ENCODE measurements around the gene PKD2L2. TPM values are rescaled to one million over a fixed set of nuclear protein-coding genes. Genes with fewer than 3 reads are reported as not detected.
"Not testable (repeated sequence)": the region's sequence is repeated elsewhere in the genome, so short reads cannot be mapped to it uniquely, and the experiment has no call there.

PKD2L2 gene
- polyA plus RNA-seq, 3 donors: 0.08 TPM; not detected in 2

- Mint-ChIP-seq H3K27ac (no peak overlapping the region), H3K27me3 (ENCODE audit: low read depth in 3 of 3) (peaks cover 0 to 3% (median 0%) of the 10 kb centered on the region in 3 donors), H3K36me3 (peaks cover 0 to 2% of the 10 kb centered on the region in 2 donors), H3K9me3 (peaks cover 0 to 3% (median 0%) of the 10 kb centered on the region in 7 donors), H3K4me3 (no peak overlapping the region), H3K4me1 (peaks cover 1% of the 10 kb centered on the region)
- Histone ChIP-seq H3K36me3 (replicated peaks in 1 of 2; ENCODE audit: control insufficient read depth in 1 of 2, insufficient read depth in 2 of 2, low read length in 2 of 2) (no peaks in the 10 kb centered on the region), H3K27me3 (ENCODE audit: control insufficient read depth in 2 of 2, insufficient read depth in 2 of 2, low read length in 2 of 2) (no peaks in the 10 kb centered on the region), H3K4me3 (replicated peaks in 1 of 3; ENCODE audit: low read depth in 2 of 3, low read length in 3 of 3) (no peak overlapping the region), H2AFZ (ENCODE audit: insufficient read depth, low read depth, low read length, poor library complexity, severe bottlenecking) (no peak overlapping the region), H3K4me1 (ENCODE audit: control insufficient read depth in 1 of 2, insufficient read depth in 2 of 2, low read length in 2 of 2) (no peaks in the 10 kb centered on the region), H3K79me2 (ENCODE audit: insufficient read depth, low read length) (no peaks in the 10 kb centered on the region), H3K9ac (ENCODE audit: insufficient read depth, low read length, poor library complexity, severe bottlenecking) (no peak overlapping the region), H3K27ac (ENCODE audit: low read depth in 1 of 2, low read length in 2 of 2) (no peak overlapping the region), H4K20me1 (ENCODE audit: insufficient read depth, low read length) (no peaks in the 10 kb centered on the region), H3K9me3 (replicated peaks in 1 of 2; ENCODE audit: control insufficient read depth in 1 of 2, insufficient read depth in 1 of 2, low read length in 2 of 2) (no peaks in the 10 kb centered on the region), H3K4me2 (replicated peaks; ENCODE audit: extremely low read depth, low read length, poor library complexity, severe bottlenecking) (no peak overlapping the region)
- no peak for TF ChIP-seq CTCF (IDR thresholded peaks at IDR 0.05)
- WGBS (ENCODE audit: insufficient coverage): 93% methylated on average over 4 of the region's 6 CpGs
- intact Hi-C loops (cut with micrococcal nuclease): no loop called here
- DNase-seq: no peak
Observed at GRCh38 chr5:137847687-137848086, 41.6 kb upstream of the PKD2L2 start.

DNA sequence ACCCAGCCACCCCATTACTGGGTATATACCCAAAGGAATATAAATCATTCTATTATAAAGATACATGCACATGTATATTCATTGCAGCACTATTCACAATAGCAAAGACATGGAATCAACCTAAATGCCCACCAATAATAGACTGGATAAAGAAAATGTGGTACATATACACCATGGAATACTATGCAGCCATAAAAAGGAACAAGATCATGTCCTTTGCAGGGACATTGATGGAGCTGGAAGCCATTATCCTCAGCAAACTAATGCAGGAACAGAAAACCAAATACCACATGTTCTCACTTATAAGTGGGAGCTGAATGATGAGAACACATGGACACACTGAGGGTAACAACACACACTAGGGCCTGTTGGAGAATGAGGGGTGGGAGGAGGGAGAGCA, 36.1 kb upstream of the PKD2L2 start:
- H3K27ac Mint-ChIP-seq; H3K27me3 ChIP-seq (ENCODE audit: control insufficient read depth in 2 of 2, insufficient read depth in 2 of 2, low read length in 2 of 2); H3K27ac ChIP-seq (ENCODE audit: low read depth in 1 of 2, low read length in 2 of 2); H3K4me2 ChIP-seq (replicated peaks; ENCODE audit: extremely low read depth, low read length, poor library complexity, severe bottlenecking); H3K4me1 Mint-ChIP-seq; DNase-seq; H3K79me2 ChIP-seq (ENCODE audit: insufficient read depth, low read length); intact Hi-C loops (cut with micrococcal nuclease); H3K9me3 Mint-ChIP-seq; H3K4me3 ChIP-seq (replicated peaks in 1 of 3; ENCODE audit: low read depth in 2 of 3, low read length in 3 of 3); H3K36me3 Mint-ChIP-seq; H3K4me3 Mint-ChIP-seq; H3K4me1 ChIP-seq (ENCODE audit: control insufficient read depth in 1 of 2, insufficient read depth in 2 of 2, low read length in 2 of 2); H4K20me1 ChIP-seq (ENCODE audit: insufficient read depth, low read length); H3K27me3 Mint-ChIP-seq (ENCODE audit: low read depth in 3 of 3); H2AFZ ChIP-seq (ENCODE audit: insufficient read depth, low read depth, low read length, poor library complexity, severe bottlenecking); H3K9ac ChIP-seq (ENCODE audit: insufficient read depth, low read length, poor library complexity, severe bottlenecking); H3K9me3 ChIP-seq (replicated peaks in 1 of 2; ENCODE audit: control insufficient read depth in 1 of 2, insufficient read depth in 1 of 2, low read length in 2 of 2); H3K36me3 ChIP-seq (replicated peaks in 1 of 2; ENCODE audit: control insufficient read depth in 1 of 2, insufficient read depth in 2 of 2, low read length in 2 of 2): not testable (repeated sequence)

Measured in CD14-positive monocyte (primary cell).